K562 (cell line): ENCODE results near the gene BNIPL.

ENCODE experiments used
- E2F1 ChIP-seq: sonication (generic); formaldehyde crosslinking; IDR thresholded peaks from 2 replicates; pipeline ENCODE4 v1.8.1; 2023; ENCODE audit warnings: mild to moderate bottlenecking, missing genetic modification reagents, moderate library complexity
- EP300 ChIP-seq: IDR thresholded peaks from 2 replicates; pipeline ENCODE4 v1.6.1; 2012; ENCODE audit warnings: low read length, improper control_type of control experiment
- ESRRA ChIP-seq: fragments of 450-650 bp; IDR thresholded peaks from 2 replicates; pipeline ENCODE4 v1.6.1; 2014; ENCODE audit warnings: low read depth, mild to moderate bottlenecking, moderate library complexity, borderline replicate concordance
- FOXA3 ChIP-seq, 2 experiments: fragments of 450-650 bp in 1 of 2; sonication (generic) in 1 of 2; formaldehyde crosslinking; IDR thresholded peaks in 1 of 2; conservative IDR thresholded peaks in 1 of 2; 2 replicates each; pipeline versions ENCODE4 v1.4.0 to v1.8.0; 2020 to 2022; ENCODE audit warnings: mild to moderate bottlenecking in 2 of 2, missing genetic modification reagents in 1 of 2
- POLR2A ChIP-seq: fragments of 450-650 bp; conservative IDR thresholded peaks from 2 replicates; pipeline ENCODE4 v1.6.1; 2016
- SMAD3 ChIP-seq: fragments of 450-650 bp; formaldehyde crosslinking; conservative IDR thresholded peaks from 2 replicates; pipeline ENCODE4 v1.4.0; 2020; ENCODE audit warnings: mild to moderate bottlenecking
- SRF ChIP-seq, 2 experiments: fragments of 250-450, 450-650 bp in 1 of 2; sonication (Bioruptor Pico) in 1 of 2; sonication (generic) in 1 of 2; formaldehyde crosslinking; IDR thresholded peaks; 2 replicates each; pipeline versions ENCODE4 v1.5.0 to v1.5.1; 2020 to 2022; ENCODE audit warnings: mild to moderate bottlenecking in 1 of 2, missing genetic modification reagents in 1 of 2
- STAT6 ChIP-seq: sonication (generic); formaldehyde crosslinking; IDR thresholded peaks from 2 replicates; pipeline ENCODE4 v1.8.1; 2023; ENCODE audit warnings: mild to moderate bottlenecking, missing genetic modification reagents
- ZNF175 ChIP-seq: fragments of 200-800 bp; sonication (Bioruptor generic); IDR thresholded peaks from 2 replicates; pipeline ENCODE4 v1.6.1; 2016; ENCODE audit warnings: low read depth, mild to moderate bottlenecking, missing genetic modification characterization, missing compliant biosample characterization
- TF ChIP-seq, protein P1 (sequence below), 3 experiments: IDR thresholded peaks in 2 of 3; conservative IDR thresholded peaks in 1 of 3; 2 replicates each; pipeline ENCODE4 v1.5.1; 2011 to 2012; ENCODE audit warnings: low read length in 3 of 3, mild to moderate bottlenecking in 3 of 3, control low read depth in 2 of 3, improper control_type of control experiment in 1 of 3, inconsistent platforms in 1 of 3, low read depth in 1 of 3, mixed read lengths in 1 of 3, moderate library complexity in 1 of 3; ENCODE audit not compliant: insufficient read depth in 2 of 3
- TF ChIP-seq, protein P2 (sequence below): fragments of 250-450 bp; sonication (Bioruptor Pico); IDR thresholded peaks from 2 replicates; pipeline ENCODE4 v1.8.0; 2021; ENCODE audit warnings: moderate library complexity, mild to moderate bottlenecking, inconsistent platforms

DNA sequence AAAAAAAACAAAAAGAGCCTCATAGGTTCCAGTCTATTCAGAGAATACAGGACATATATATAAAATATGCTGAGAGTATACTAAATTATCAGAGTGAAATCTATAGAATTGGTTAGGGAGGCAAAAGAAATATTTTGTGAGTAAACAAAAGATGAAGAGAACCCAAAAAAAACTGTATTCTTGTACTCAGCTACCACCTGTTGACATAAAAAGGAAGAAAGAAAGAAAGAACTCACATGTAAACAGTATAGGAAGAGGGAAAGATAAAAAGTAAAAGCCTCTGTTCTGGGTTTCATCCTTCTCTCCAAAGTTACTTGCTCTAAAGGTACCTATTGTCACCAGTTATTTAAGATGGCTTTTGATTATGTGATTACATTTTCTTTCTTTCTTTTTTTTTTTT is 9.9 kb upstream of the BNIPL start:
- TF ChIP-seq EP300 = no peak
- no peak for TF ChIP-seq E2F1 (CRISPR knock-in tag)
- TF ChIP-seq FOXA3 (CRISPR knock-in tag; conservative IDR thresholded peaks at IDR 0.05 in 1 of 2, IDR thresholded peaks at IDR 0.05 in 1 of 2) = no peak
- TF ChIP-seq, protein P1, sequence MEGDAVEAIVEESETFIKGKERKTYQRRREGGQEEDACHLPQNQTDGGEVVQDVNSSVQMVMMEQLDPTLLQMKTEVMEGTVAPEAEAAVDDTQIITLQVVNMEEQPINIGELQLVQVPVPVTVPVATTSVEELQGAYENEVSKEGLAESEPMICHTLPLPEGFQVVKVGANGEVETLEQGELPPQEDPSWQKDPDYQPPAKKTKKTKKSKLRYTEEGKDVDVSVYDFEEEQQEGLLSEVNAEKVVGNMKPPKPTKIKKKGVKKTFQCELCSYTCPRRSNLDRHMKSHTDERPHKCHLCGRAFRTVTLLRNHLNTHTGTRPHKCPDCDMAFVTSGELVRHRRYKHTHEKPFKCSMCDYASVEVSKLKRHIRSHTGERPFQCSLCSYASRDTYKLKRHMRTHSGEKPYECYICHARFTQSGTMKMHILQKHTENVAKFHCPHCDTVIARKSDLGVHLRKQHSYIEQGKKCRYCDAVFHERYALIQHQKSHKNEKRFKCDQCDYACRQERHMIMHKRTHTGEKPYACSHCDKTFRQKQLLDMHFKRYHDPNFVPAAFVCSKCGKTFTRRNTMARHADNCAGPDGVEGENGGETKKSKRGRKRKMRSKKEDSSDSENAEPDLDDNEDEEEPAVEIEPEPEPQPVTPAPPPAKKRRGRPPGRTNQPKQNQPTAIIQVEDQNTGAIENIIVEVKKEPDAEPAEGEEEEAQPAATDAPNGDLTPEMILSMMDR (IDR thresholded peaks at IDR 0.05 in 2 of 3, conservative IDR thresholded peaks at IDR 0.05 in 1 of 3; ENCODE audit: insufficient read depth in 2 of 3, low read depth in 1 of 3, low read length in 3 of 3) = no peak
- no peak for TF ChIP-seq ZNF175
- TF ChIP-seq STAT6 (CRISPR knock-in tag) = no peak
- no peak for TF ChIP-seq SMAD3
- no peak for TF ChIP-seq SRF (CRISPR knock-in tag; IDR thresholded peaks at IDR 0.05)
- no peak for TF ChIP-seq POLR2A
- TF ChIP-seq, protein P2, sequence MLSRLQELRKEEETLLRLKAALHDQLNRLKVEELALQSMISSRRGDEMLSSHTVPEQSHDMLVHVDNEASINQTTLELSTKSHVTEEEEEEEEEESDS (CRISPR knock-in tag) = no peak
- TF ChIP-seq ESRRA = no peak
